Peyer's patch (tissue), 4 donors: ENCODE measurements around the gene CRELD1.

Experiments
- POLR2A ChIP-seq, 2 donors: fragments of 450-650 bp; IDR thresholded peaks; one replicate each; pipeline ENCODE4 v1.5.1; 2017; ENCODE audit warnings: antibody characterized with exemption in 2 of 2, mild to moderate bottlenecking in 2 of 2, moderate library complexity in 2 of 2
- TF ChIP-seq, protein P1 (sequence below), 6 experiments: fragments of 450-650 bp in 4 of 6; fragments of 200-600 bp in 2 of 6; sonication (generic) in 1 of 6; IDR thresholded peaks; one replicate each; pipeline ENCODE4 v1.5.1; 2017 to 2019; ENCODE audit warnings: antibody characterized with exemption in 6 of 6, mild to moderate bottlenecking in 3 of 6, moderate library complexity in 1 of 6

DNA sequence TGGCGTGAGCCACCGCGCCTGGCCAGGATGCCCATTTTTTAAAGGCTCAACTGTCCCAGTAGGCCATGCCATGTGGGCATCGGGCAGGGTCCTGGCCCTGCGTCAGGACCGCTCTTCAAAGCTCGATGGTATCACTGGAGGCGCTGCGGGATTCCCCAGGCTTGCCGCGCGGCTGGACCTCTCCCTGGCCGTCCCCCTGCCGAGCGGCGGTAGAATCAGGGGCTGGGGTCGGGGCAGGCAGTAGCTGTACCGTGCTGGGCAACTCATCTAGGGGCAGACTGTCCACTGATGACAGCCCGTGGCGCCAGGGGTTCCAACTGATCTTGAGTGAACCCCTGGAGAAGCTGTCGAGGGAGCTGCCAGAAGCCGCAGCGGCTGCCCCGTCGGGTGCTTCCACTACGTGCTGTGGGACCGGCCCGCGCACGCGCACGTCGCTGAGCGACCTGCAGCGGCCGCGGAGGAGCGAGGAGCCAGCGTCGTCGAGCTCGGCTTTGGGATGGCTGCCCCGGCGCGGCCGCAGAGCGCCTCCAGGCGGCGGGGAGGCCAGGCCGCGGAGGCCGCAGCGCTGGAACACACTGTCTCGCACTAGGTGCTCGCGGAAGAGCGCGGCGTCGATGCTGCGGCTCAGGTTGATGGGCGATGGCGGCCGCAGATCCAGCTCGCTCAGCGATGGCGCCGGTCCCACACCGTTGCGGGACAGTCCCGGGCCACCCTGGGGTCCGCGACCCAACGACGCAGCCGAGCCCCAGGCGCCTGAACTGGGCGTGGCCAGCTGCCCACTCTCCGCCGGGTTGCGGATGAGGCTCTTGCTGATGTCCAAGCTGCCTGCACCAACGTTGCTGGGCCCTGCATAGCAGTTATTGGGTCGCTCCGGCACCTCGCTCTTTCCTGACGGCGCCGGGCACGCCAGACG, 12.7 kb downstream of the CRELD1 start:
- peak; percentile 50 to 57 for TF ChIP-seq POLR2A (IDR thresholded peaks at IDR 0.05)
- TF ChIP-seq, protein P1, sequence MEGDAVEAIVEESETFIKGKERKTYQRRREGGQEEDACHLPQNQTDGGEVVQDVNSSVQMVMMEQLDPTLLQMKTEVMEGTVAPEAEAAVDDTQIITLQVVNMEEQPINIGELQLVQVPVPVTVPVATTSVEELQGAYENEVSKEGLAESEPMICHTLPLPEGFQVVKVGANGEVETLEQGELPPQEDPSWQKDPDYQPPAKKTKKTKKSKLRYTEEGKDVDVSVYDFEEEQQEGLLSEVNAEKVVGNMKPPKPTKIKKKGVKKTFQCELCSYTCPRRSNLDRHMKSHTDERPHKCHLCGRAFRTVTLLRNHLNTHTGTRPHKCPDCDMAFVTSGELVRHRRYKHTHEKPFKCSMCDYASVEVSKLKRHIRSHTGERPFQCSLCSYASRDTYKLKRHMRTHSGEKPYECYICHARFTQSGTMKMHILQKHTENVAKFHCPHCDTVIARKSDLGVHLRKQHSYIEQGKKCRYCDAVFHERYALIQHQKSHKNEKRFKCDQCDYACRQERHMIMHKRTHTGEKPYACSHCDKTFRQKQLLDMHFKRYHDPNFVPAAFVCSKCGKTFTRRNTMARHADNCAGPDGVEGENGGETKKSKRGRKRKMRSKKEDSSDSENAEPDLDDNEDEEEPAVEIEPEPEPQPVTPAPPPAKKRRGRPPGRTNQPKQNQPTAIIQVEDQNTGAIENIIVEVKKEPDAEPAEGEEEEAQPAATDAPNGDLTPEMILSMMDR (IDR thresholded peaks at IDR 0.05): peak; percentile 42 to 97 (median 82)
